ENCODE measurements around the gene MFSD6.

The MFSD6 gene

DNA sequence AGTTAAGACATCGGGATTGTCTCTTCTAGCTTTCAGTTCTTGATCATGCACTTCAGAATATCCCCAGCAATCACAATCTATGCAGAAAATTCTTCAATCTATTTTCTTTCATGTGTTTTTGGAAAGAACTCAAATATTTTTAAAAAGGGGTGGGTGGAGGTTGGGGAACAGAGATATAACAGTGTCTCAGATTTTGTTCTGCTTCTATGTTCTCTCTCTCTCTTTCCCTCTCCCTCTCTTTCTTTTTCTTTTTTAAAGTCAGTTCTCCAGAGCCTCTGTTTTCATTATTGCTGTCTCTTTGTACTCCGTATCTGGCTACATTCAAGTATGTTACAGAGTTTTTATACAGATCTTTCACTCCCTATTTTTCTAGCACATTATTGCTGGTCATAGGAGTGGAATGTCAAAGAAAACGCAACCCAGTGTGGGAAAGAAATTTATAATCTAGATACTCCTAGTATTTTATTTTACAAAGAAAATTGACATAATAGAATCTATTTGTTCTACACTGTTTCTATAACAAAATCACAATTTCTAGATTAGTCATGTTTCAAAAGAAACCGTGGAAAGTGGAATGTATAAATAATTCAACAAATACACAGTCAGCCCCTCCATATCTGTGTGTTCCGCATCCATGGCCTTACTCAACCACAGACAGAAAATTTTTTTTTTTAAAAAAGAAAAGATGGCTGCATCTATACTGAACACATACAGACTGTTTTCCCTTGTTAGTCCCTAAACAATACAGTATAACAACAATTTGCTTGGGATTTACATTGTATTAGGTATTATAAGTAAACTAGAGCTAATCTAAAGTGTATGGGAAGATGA is 137.6 kb downstream of the MFSD6 start:
- Histone ChIP-seq H3K36me3 (ENCODE audit: control insufficient read depth in 4 of 4, insufficient read depth in 4 of 4, low read length in 3 of 4) (peaks cover 0 to 2% (median 0%) of the 10 kb centered on the region in 4 experiments), H3K27ac (ENCODE audit: insufficient read depth in 1 of 2, low read depth in 1 of 2, low read length in 2 of 2, poor library complexity in 1 of 2, severe bottlenecking in 2 of 2) (no peak overlapping the region), H3K4me1 (ENCODE audit: control extremely low read depth in 1 of 4, control insufficient read depth in 4 of 4, insufficient read depth in 4 of 4, low read length in 3 of 4) (no peaks in the 10 kb centered on the region), H3K4me3 (ENCODE audit: control insufficient read depth in 1 of 7, extremely low read depth in 1 of 7, insufficient read depth in 4 of 7, low read depth in 2 of 7, low read length in 6 of 7) (no peak overlapping the region), H3K27me3 (replicated peaks in 2 of 5; ENCODE audit: control insufficient read depth in 4 of 5, insufficient read depth in 5 of 5, low read length in 4 of 5) (no peaks in the 10 kb centered on the region), H3K9me3 (ENCODE audit: control extremely low read depth in 1 of 5, control insufficient read depth in 4 of 5, insufficient read depth in 2 of 5, low read depth in 1 of 5, low read length in 4 of 5) (peaks cover 0 to 22% (median 4%) of the 10 kb centered on the region in 5 experiments)
- DNase-seq: no peak
- POLR2A ChIA-PET: no interaction called here
- WGBS (ENCODE audit: insufficient coverage): no CpG with 5 or more reads among the region's 5 CpGs
- CTCF ChIA-PET: interaction anchor here (1.0 to 1.3 kb wide), 2 partner anchors 26 to 30 kb away, joined by 3 to 4 read pairs; no protein-coding TSS in a partner anchor

DNA sequence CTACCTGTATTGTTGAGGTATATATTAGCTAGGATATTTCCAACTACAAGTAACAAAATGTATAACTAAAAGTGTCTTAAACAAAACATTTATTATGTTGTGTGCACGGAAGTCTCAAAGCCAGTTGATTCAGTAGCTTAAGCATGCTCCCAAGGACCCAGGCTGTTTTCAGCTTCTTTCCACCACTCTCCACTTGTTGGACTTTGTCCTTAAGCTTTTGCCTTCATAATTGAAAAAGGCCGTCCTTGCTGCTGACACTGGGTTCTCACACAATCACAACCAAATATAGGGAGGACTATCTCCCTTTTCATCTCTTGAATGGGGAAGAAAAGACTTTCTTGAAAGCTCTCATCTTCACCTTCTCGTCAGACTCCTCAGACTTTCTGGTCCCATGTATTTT is 138.6 kb downstream of the MFSD6 start:
- Histone ChIP-seq H3K27me3 (replicated peaks in 2 of 5; ENCODE audit: control insufficient read depth in 4 of 5, insufficient read depth in 5 of 5, low read length in 4 of 5) (no peaks in the 10 kb centered on the region), H3K36me3 (ENCODE audit: control insufficient read depth in 4 of 4, insufficient read depth in 4 of 4, low read length in 3 of 4) (peaks cover 0 to 2% (median 0%) of the 10 kb centered on the region in 4 experiments), H3K4me1 (ENCODE audit: control extremely low read depth in 1 of 4, control insufficient read depth in 4 of 4, insufficient read depth in 4 of 4, low read length in 3 of 4) (peaks cover 0 to 1% (median 0%) of the 10 kb centered on the region in 4 experiments), H3K27ac (ENCODE audit: insufficient read depth in 1 of 2, low read depth in 1 of 2, low read length in 2 of 2, poor library complexity in 1 of 2, severe bottlenecking in 2 of 2) (no peak overlapping the region), H3K4me3 (ENCODE audit: control insufficient read depth in 1 of 7, extremely low read depth in 1 of 7, insufficient read depth in 4 of 7, low read depth in 2 of 7, low read length in 6 of 7) (no peak overlapping the region), H3K9me3 (ENCODE audit: control extremely low read depth in 1 of 5, control insufficient read depth in 4 of 5, insufficient read depth in 2 of 5, low read depth in 1 of 5, low read length in 4 of 5) (peaks cover 0 to 17% (median 3%) of the 10 kb centered on the region in 5 experiments)
- CTCF ChIA-PET: interaction anchor here (1.3 kb wide), 1 partner anchor 25 kb away, joined by 4 read pairs; no protein-coding TSS in a partner anchor
- no peak for DNase-seq
- POLR2A ChIA-PET: no interaction called here
- 100% methylated on average over 2 of the region's 3 CpGs for WGBS (ENCODE audit: insufficient coverage)

DNA sequence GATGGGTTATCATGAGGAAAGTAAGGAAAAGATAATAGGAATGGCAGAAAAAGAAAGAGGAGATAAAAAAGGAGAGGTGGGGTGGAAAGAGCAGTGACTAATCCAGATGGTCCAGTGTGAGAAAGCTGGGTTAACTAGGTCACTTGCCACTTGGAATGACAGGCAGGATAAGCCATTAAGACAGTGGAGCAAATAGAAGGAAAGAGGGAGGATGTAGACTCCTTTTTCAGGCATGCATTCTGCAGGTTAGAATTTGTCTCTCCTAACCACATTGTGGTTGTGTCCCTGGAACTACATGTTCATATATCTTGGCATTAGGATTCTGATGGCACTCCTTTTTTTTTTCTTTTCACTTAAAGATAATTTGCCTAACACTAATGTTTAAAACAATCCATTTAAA is 139.7 kb downstream of the MFSD6 start:
- H3K4me1 ChIP-seq (ENCODE audit: control extremely low read depth in 1 of 4, control insufficient read depth in 4 of 4, insufficient read depth in 4 of 4, low read length in 3 of 4): peaks cover 0 to 4% (median 0%) of the 10 kb centered on the region in 4 experiments
- H3K27ac ChIP-seq (ENCODE audit: insufficient read depth in 1 of 2, low read depth in 1 of 2, low read length in 2 of 2, poor library complexity in 1 of 2, severe bottlenecking in 2 of 2): no peak overlapping the region
- H3K36me3 ChIP-seq (ENCODE audit: control insufficient read depth in 4 of 4, insufficient read depth in 4 of 4, low read length in 3 of 4): peaks cover 0 to 2% (median 0%) of the 10 kb centered on the region in 4 experiments
- H3K27me3 ChIP-seq (replicated peaks in 2 of 5; ENCODE audit: control insufficient read depth in 4 of 5, insufficient read depth in 5 of 5, low read length in 4 of 5): no peaks in the 10 kb centered on the region
- no peak for DNase-seq
- ChIA-PET CTCF (interaction anchor here (1.1 kb wide), 1 partner anchor 14 kb away, joined by 3 read pairs; no protein-coding TSS in a partner anchor), POLR2A (no interaction called here)
- H3K9me3 ChIP-seq (ENCODE audit: control extremely low read depth in 1 of 5, control insufficient read depth in 4 of 5, insufficient read depth in 2 of 5, low read depth in 1 of 5, low read length in 4 of 5): peaks cover 0 to 10% (median 0%) of the 10 kb centered on the region in 5 experiments
- no peak overlapping the region for H3K4me3 ChIP-seq (ENCODE audit: control insufficient read depth in 1 of 7, extremely low read depth in 1 of 7, insufficient read depth in 4 of 7, low read depth in 2 of 7, low read length in 6 of 7)

DNA sequence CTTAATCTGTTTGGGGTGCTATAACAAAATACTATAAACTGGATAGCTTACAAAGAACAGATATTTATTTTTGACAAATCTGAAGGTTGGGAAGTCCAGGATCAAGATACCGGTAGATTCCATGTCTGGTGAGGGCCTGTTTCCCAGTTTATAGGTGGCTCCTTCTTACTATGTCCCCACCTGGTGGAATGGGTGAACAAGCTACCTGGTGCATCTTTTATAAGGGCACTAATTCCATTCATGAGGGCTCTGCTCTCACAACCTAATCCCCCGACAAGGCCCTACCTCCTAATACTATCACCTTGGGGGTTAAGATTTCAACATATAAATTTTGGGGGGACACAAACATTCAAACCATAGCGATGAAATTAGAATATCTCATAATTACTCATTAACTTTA is 142.0 kb downstream of the MFSD6 start:
- no peak overlapping the region for H3K4me3 ChIP-seq (ENCODE audit: control insufficient read depth in 1 of 7, extremely low read depth in 1 of 7, insufficient read depth in 4 of 7, low read depth in 2 of 7, low read length in 6 of 7)
- 100% methylated on average over 2 of the region's 3 CpGs for WGBS (ENCODE audit: insufficient coverage)
- no peak for DNase-seq
- peaks cover 0 to 2% (median under 1%) of the 10 kb centered on the region in 4 experiments for H3K36me3 ChIP-seq (ENCODE audit: control insufficient read depth in 4 of 4, insufficient read depth in 4 of 4, low read length in 3 of 4)
- H3K9me3 ChIP-seq (ENCODE audit: control extremely low read depth in 1 of 5, control insufficient read depth in 4 of 5, insufficient read depth in 2 of 5, low read depth in 1 of 5, low read length in 4 of 5): peaks cover 0 to 6% (median 0%) of the 10 kb centered on the region in 5 experiments
- H3K27ac ChIP-seq (ENCODE audit: insufficient read depth in 1 of 2, low read depth in 1 of 2, low read length in 2 of 2, poor library complexity in 1 of 2, severe bottlenecking in 2 of 2): no peak overlapping the region
- no peaks in the 10 kb centered on the region for H3K27me3 ChIP-seq (replicated peaks in 2 of 5; ENCODE audit: control insufficient read depth in 4 of 5, insufficient read depth in 5 of 5, low read length in 4 of 5)
- H3K4me1 ChIP-seq (ENCODE audit: control extremely low read depth in 1 of 4, control insufficient read depth in 4 of 4, insufficient read depth in 4 of 4, low read length in 3 of 4): peaks cover 0 to 4% (median 0%) of the 10 kb centered on the region in 4 experiments
- ChIA-PET POLR2A (no interaction called here), CTCF (interaction anchor here (1.1 kb wide), 1 partner anchor 14 kb away, joined by 3 read pairs; no protein-coding TSS in a partner anchor)
